HepG2 (cell line): ENCODE data around the gene NUDT8. TPM values are rescaled to one million over a fixed set of nuclear protein-coding genes. Genes with fewer than 3 reads are reported as not detected.
A peak's percentile ranks its signal among the peaks of the same experiment; 100 is the strongest.

Experiments
- ATAC-seq: fragments of 200-7000 bp; cut with Tn5 transposase; 3 replicates; pipeline ENCODE4 v1.9.1; 2020; ENCODE audit warnings: mild to moderate bottlenecking, moderate library complexity
- BruUV-seq: library from RNA; stranded (reverse); fragments of 400-500 nt; replicated peaks from 2 replicates; lab custom pipeline; 2021; lab: Mats Ljungman, UMichigan
- CTCF ChIA-PET: fragments of 300-600 bp; formaldehyde crosslinking; extraction: SDS; loops from one replicate; lab custom pipeline; 2021; ENCODE audit warnings: low total read pairs, inconsistent platforms, low intra/inter-chr PET ratio; lab: Yijun Ruan, JAX
- POLR2A ChIA-PET: fragments of 350-600 bp; sonication (Branson Sonifier 250); formaldehyde crosslinking; loops from one replicate; lab custom pipeline; 2020; ENCODE audit warnings: antibody characterized with exemption, inconsistent platforms; lab: Yijun Ruan, JAX
- DNase-seq: peaks from one replicate; pipeline ENCODE4 v3.0.0-alpha.2; 2015; ENCODE audit warnings: low spot score
- FAIRE-seq: peaks from 3 replicates; lab custom pipeline; 2011; peaks lifted over from hg19 to GRCh38; lab: Jason Lieb, UNC
- H2AFZ ChIP-seq: one replicate; pipeline ENCODE4 v1.6.1; 2011; ENCODE audit warnings: low read length, inconsistent platforms
- H3K27ac ChIP-seq: fragments of 300-600 bp; 3 replicates; pipeline ENCODE4 v1.8.0; 2011; ENCODE audit warnings: mixed run types, mild to moderate bottlenecking, mixed read lengths, low read length, inconsistent platforms; ENCODE audit not compliant: insufficient read depth; ENCODE audit errors: extremely low read length
- H3K27me3 ChIP-seq, 2 experiments: fragments of 200-600 bp in 1 of 2; 2 replicates in 1 of 2; 3 replicates in 1 of 2; pipeline versions ENCODE4 v1.6.0 to v1.8.0; 2011; ENCODE audit warnings: low read length in 2 of 2, mild to moderate bottlenecking in 2 of 2, moderate library complexity in 2 of 2, inconsistent platforms in 1 of 2; ENCODE audit not compliant: insufficient read depth in 2 of 2, control insufficient read depth in 1 of 2
- H3K36me3 ChIP-seq, 2 experiments: fragments of 200-600 bp in 1 of 2; replicated peaks in 1 of 2; 2 replicates in 1 of 2; 3 replicates in 1 of 2; pipeline versions ENCODE4 v1.5.1 to v1.8.0; 2011; ENCODE audit warnings: low read length in 2 of 2, inconsistent platforms in 1 of 2; ENCODE audit not compliant: insufficient read depth in 2 of 2, control insufficient read depth in 1 of 2
- H3K4me1 ChIP-seq: 2 replicates; pipeline ENCODE4 v1.5.1; 2012; ENCODE audit warnings: low read length, inconsistent platforms; ENCODE audit not compliant: insufficient read depth
- H3K4me2 ChIP-seq: 2 replicates; pipeline ENCODE4 v1.6.0; 2011; ENCODE audit warnings: low read depth, low read length, inconsistent platforms
- H3K4me3 ChIP-seq, 3 experiments: fragments of 200-600 bp in 1 of 3; sonication (generic), shearing (Covaris generic) in 1 of 3; replicated peaks in 1 of 3; 2 replicates each; pipeline ENCODE4 v1.5.1; 2011 to 2016; ENCODE audit warnings: low read length in 3 of 3, inconsistent platforms in 2 of 3, low read depth in 2 of 3, mild to moderate bottlenecking in 2 of 3, control low read depth in 1 of 3, mixed read lengths in 1 of 3; ENCODE audit not compliant: insufficient read depth in 1 of 3
- H3K79me2 ChIP-seq: one replicate; pipeline ENCODE4 v1.6.1; 2011; ENCODE audit warnings: low read length, inconsistent platforms; ENCODE audit not compliant: insufficient read depth
- H3K9ac ChIP-seq: 2 replicates; pipeline ENCODE4 v1.6.0; 2011; ENCODE audit warnings: mild to moderate bottlenecking, low read depth, low read length, inconsistent platforms; ENCODE audit not compliant: insufficient read depth
- H3K9me3 ChIP-seq: 2 replicates; pipeline ENCODE4 v1.5.1; 2012; ENCODE audit warnings: mild to moderate bottlenecking, low read length
- H4K20me1 ChIP-seq: 2 replicates; pipeline ENCODE4 v1.6.0; 2011; ENCODE audit warnings: inconsistent platforms, mild to moderate bottlenecking, low read length, moderate library complexity; ENCODE audit not compliant: insufficient read depth
- CEBPG ChIP-seq: IDR thresholded peaks from 2 replicates; pipeline ENCODE4 v1.6.1; 2016
- GPBP1L1 ChIP-seq: sonication (generic); formaldehyde crosslinking; IDR thresholded peaks from 2 replicates; pipeline ENCODE4 v1.5.0; 2020; ENCODE audit warnings: mild to moderate bottlenecking, missing genetic modification reagents
- HDAC1 ChIP-seq: sonication (generic); formaldehyde crosslinking; IDR thresholded peaks from 2 replicates; pipeline ENCODE4 v1.5.1; 2020; ENCODE audit warnings: mild to moderate bottlenecking, missing genetic modification reagents
- IKZF1 ChIP-seq: fragments of 450-650 bp; IDR thresholded peaks from 2 replicates; pipeline ENCODE4 v1.7.1; 2016
- MEF2D ChIP-seq: sonication (generic); formaldehyde crosslinking; IDR thresholded peaks from 2 replicates; pipeline ENCODE4 v1.5.1; 2020; ENCODE audit warnings: mild to moderate bottlenecking, missing genetic modification reagents
- MTA3 ChIP-seq: sonication (generic); formaldehyde crosslinking; IDR thresholded peaks from 2 replicates; pipeline ENCODE4 v1.4.0; 2020; ENCODE audit warnings: missing genetic modification reagents
- NFIB ChIP-seq: sonication (generic); formaldehyde crosslinking; IDR thresholded peaks from 2 replicates; pipeline ENCODE4 v1.9.0; 2021; ENCODE audit warnings: missing genetic modification reagents, mild to moderate bottlenecking, borderline replicate concordance
- PAF1 ChIP-seq: IDR thresholded peaks from 2 replicates; pipeline ENCODE4 v1.6.1; 2016; ENCODE audit warnings: missing genetic modification reagents, missing compliant biosample characterization
- POLR2AphosphoS5 ChIP-seq: IDR thresholded peaks from 2 replicates; pipeline ENCODE4 v1.6.1; 2012; ENCODE audit warnings: low read depth, low read length
- SAP130 ChIP-seq: IDR thresholded peaks from 2 replicates; pipeline ENCODE4 v1.6.1; 2016; ENCODE audit warnings: low read depth
- TEF ChIP-seq: sonication (generic); formaldehyde crosslinking; IDR thresholded peaks from 2 replicates; pipeline ENCODE4 v1.5.0; 2020; ENCODE audit warnings: missing genetic modification reagents
- TRAFD1 ChIP-seq: sonication (generic); formaldehyde crosslinking; IDR thresholded peaks from 2 replicates; pipeline ENCODE4 v1.5.1; 2020; ENCODE audit warnings: missing genetic modification reagents, mild to moderate bottlenecking, borderline replicate concordance
- ZBTB37 ChIP-seq: sonication (generic); formaldehyde crosslinking; IDR thresholded peaks from 2 replicates; pipeline ENCODE4 v1.4.0; 2020; ENCODE audit warnings: mild to moderate bottlenecking, missing genetic modification reagents
- ZNF101 ChIP-seq: sonication (generic); formaldehyde crosslinking; IDR thresholded peaks from 2 replicates; pipeline ENCODE4 v1.4.0; 2020; ENCODE audit warnings: mild to moderate bottlenecking, low read depth, missing genetic modification reagents, borderline replicate concordance
- ZNF12 ChIP-seq: sonication (generic); formaldehyde crosslinking; IDR thresholded peaks from 2 replicates; pipeline ENCODE4 v1.5.0; 2020; ENCODE audit warnings: missing genetic modification reagents
- ZNF138 ChIP-seq: sonication (generic); formaldehyde crosslinking; IDR thresholded peaks from 2 replicates; pipeline ENCODE4 v1.5.0; 2020; ENCODE audit warnings: mild to moderate bottlenecking, low read depth, missing genetic modification reagents
- ZNF296 ChIP-seq: sonication (generic); formaldehyde crosslinking; conservative IDR thresholded peaks from 2 replicates; pipeline ENCODE4 v1.5.0; 2020; ENCODE audit warnings: mild to moderate bottlenecking, missing genetic modification reagents
- ZNF496 ChIP-seq: sonication (generic); formaldehyde crosslinking; IDR thresholded peaks from 2 replicates; pipeline ENCODE4 v1.8.1; 2023; ENCODE audit warnings: mild to moderate bottlenecking, moderate library complexity, missing genetic modification reagents; ENCODE audit not compliant: insufficient replicate concordance
- ZNF614 ChIP-seq: IDR thresholded peaks from 2 replicates; pipeline ENCODE4 v1.6.1; 2018; ENCODE audit warnings: missing biosample characterization, missing genetic modification reagents, inconsistent platforms, borderline replicate concordance
- ZUFSP ChIP-seq: sonication (generic); formaldehyde crosslinking; IDR thresholded peaks from 2 replicates; pipeline ENCODE4 v1.9.0; 2021; ENCODE audit warnings: missing genetic modification reagents, mild to moderate bottlenecking, borderline replicate concordance
- WGBS: methylation state at CpG from one replicate; pipeline ENCODE4 v1.1.6; 2017; ENCODE audit warnings: low lambda C conversion rate; 5-methylcytosine and 5-hydroxymethylcytosine counted together
- in situ Hi-C: cut with HindIII; loops from 2 replicates; pipeline ENCODE4 v1.10.0; 2017; ENCODE audit warnings: low pct_unique_long_range_greater_than_20kb; ENCODE audit not compliant: extremely low pct_ligation_motif_present
- intact Hi-C: fragments of 100-400 bp; cut with micrococcal nuclease; formaldehyde crosslinking; loops from one replicate; pipeline ENCODE4 v1.10.0; 2022; ENCODE audit not compliant: unreplicated experiment
- polyA plus RNA-seq, 8 experiments: library from polyadenylated mRNA; depleted of rRNA in 3 of 8; stranded (reverse) in 7 of 8; unstranded in 1 of 8; fragments of >200 nt; fragmentation: Illumina TruSeq in 4 of 8; extraction: Trizol in 4 of 8; gene quantifications; 2 replicates each; pipeline versions ENCODE4 v1.2.1 to v1.2.3, GENCODE V29; 2011 to 2016; ENCODE audit warnings: low read depth in 4 of 8, missing spikeins in 1 of 8, mixed read lengths in 1 of 8; ENCODE audit not compliant: insufficient read depth in 1 of 8
- total RNA-seq, 5 experiments: library from RNA; depleted of rRNA; stranded (reverse); fragments of >200 nt; fragmentation: Illumina TruSeq; extraction: Trizol; gene quantifications; 2 replicates each; pipeline ENCODE4 v1.2.3, GENCODE V29; 2016; ENCODE audit warnings: low read depth in 1 of 5

The NUDT8 gene
- total and polyA plus RNA-seq, 2 of the 13 experiments (the other 11 are each of a cell fraction or from before 2014, with no cell fraction given): 6.7 to 25.8 TPM

GRCh38 chr11:67644042-67644441, 14.3 kb upstream of the NUDT8 start:
- peaks cover 0 to 4% of the 10 kb centered on the region in 2 experiments; a peak in 2 of 5 replicates for H3K27me3 ChIP-seq
- no peaks in the 10 kb centered on the region for H3K9me3 ChIP-seq
- 76% methylated on average over 5 of the region's 5 CpGs for WGBS
- intact Hi-C loops (loop anchor here (1.0 kb wide), 1 partner anchor 27 kb away; no protein-coding TSS in a partner anchor), in situ Hi-C loops (no loop called here)
- ATAC-seq (no peak), FAIRE-seq (peak; percentile 26), DNase-seq (peak; percentile 43)
- no peak overlapping the region for H2AFZ ChIP-seq
- no peak overlapping the region for H3K4me2 ChIP-seq
- no peak overlapping the region for H3K9ac ChIP-seq
- BruUV-seq: no TSS peak
- peaks cover 15% of the 10 kb centered on the region for H3K4me1 ChIP-seq
- no peak overlapping the region for H3K27ac ChIP-seq
- no peak overlapping the region for H3K4me3 ChIP-seq
- no peaks in the 10 kb centered on the region for H3K79me2 ChIP-seq
- H3K36me3 ChIP-seq: no peaks in the 10 kb centered on the region
- CTCF ChIA-PET: interaction anchor here (1.1 to 2.0 kb wide), 3 partner anchors 14 to 30 kb away, joined by 3 to 7 read pairs (median 5); partner anchors contain the start of gene NUDT8
- POLR2A ChIA-PET: no interaction called here
- H4K20me1 ChIP-seq: no peaks in the 10 kb centered on the region
- no peak for TF ChIP-seq GPBP1L1
- no peak for TF ChIP-seq MTA3 (CRISPR knock-in tag)
- no peak for TF ChIP-seq ZBTB37 (CRISPR knock-in tag)
- TF ChIP-seq ZNF138 (CRISPR knock-in tag): no peak
- no peak for TF ChIP-seq ZNF296 (CRISPR knock-in tag)
- no peak for TF ChIP-seq ZNF496 (CRISPR knock-in tag)
- no peak for TF ChIP-seq POLR2AphosphoS5
- TF ChIP-seq HDAC1 (CRISPR knock-in tag): no peak
- TF ChIP-seq SAP130 (CRISPR knock-in tag): 0 out of 2 replicates have a peak, but pooled peaks have one; percentile 19
- no peak for TF ChIP-seq IKZF1
- TF ChIP-seq ZNF12: no peak
- no peak for TF ChIP-seq NFIB (CRISPR knock-in tag)
- no peak for TF ChIP-seq TRAFD1 (CRISPR knock-in tag)
- TF ChIP-seq CEBPG: peak; percentile 81
- TF ChIP-seq TEF (CRISPR knock-in tag): no peak
- TF ChIP-seq MEF2D: no peak
- TF ChIP-seq ZUFSP: no peak
- no peak for TF ChIP-seq ZNF101 (CRISPR knock-in tag)
- no peak for TF ChIP-seq ZNF614 (CRISPR knock-in tag)
- TF ChIP-seq PAF1 (CRISPR knock-in tag): no peak
